GM12878 (cell line): ENCODE results near the gene TSTD2. TPM values are rescaled to one million over a fixed set of nuclear protein-coding genes. Genes with fewer than 3 reads are reported as not detected.

ENCODE experiments used
- ATAC-seq: fragments of 200-7000 bp; cut with Tn5 transposase; 3 replicates; pipeline ENCODE4 v1.9.1; 2020; ENCODE audit warnings: mild to moderate bottlenecking, moderate library complexity
- BruUV-seq: library from RNA; stranded (reverse); fragments of 400-500 nt; replicated peaks from 2 replicates; lab custom pipeline; 2021; lab: Mats Ljungman, UMichigan
- CTCF ChIA-PET: fragments of 300-600 bp; sonication (Branson Sonifier 250); formaldehyde crosslinking; extraction: SDS; loops from one replicate; lab custom pipeline; 2021; ENCODE audit warnings: inconsistent platforms; lab: Yijun Ruan, JAX
- POLR2A ChIA-PET: fragments of 350-600 bp; formaldehyde crosslinking; extraction: SDS; loops from one replicate; lab custom pipeline; 2021; ENCODE audit warnings: inconsistent platforms; lab: Charles Lee
- RAD21 ChIA-PET: fragments of 300-600 bp; sonication (Branson Sonifier 250); formaldehyde crosslinking; loops from one replicate; lab custom pipeline; 2023; ENCODE audit warnings: antibody characterized with exemption; ENCODE audit not compliant: unreplicated experiment; lab: Charles Lee
- SMC1A ChIA-PET: fragments of 300-600 bp; sonication (Branson Sonifier 250); formaldehyde crosslinking; loops from one replicate; lab custom pipeline; 2023; ENCODE audit not compliant: unreplicated experiment, uncharacterized antibody; lab: Charles Lee
- DNase-seq: peaks from one replicate; pipeline ENCODE4 v3.0.0-alpha.2; 2011; ENCODE audit warnings: low read depth, low spot score
- FAIRE-seq: peaks from 3 replicates; lab custom pipeline; 2011; peaks lifted over from hg19 to GRCh38; lab: Jason Lieb, UNC
- H2AFZ ChIP-seq: 2 replicates; pipeline ENCODE4 v1.6.0; 2011; ENCODE audit warnings: low read depth, low read length, control low read depth; ENCODE audit not compliant: control insufficient read depth
- H3K27ac ChIP-seq: 2 replicates; pipeline ENCODE4 v1.5.1; 2011; ENCODE audit warnings: control low read depth; ENCODE audit not compliant: control insufficient read depth, insufficient read depth
- H3K27me3 ChIP-seq, 2 experiments: replicated peaks in 1 of 2; 2 replicates each; pipeline versions ENCODE4 v1.6.0 to v1.6.1; 2011; ENCODE audit warnings: low read length in 1 of 2; ENCODE audit not compliant: control insufficient read depth in 2 of 2, insufficient read depth in 2 of 2
- H3K36me3 ChIP-seq, 2 experiments: 2 replicates each; pipeline ENCODE4 v1.5.1; 2011; ENCODE audit warnings: low read length in 1 of 2; ENCODE audit not compliant: control insufficient read depth in 2 of 2, insufficient read depth in 2 of 2
- H3K4me1 ChIP-seq: 2 replicates; pipeline ENCODE4 v1.6.1; 2011; ENCODE audit warnings: mild to moderate bottlenecking, low read length, moderate library complexity, mixed read lengths; ENCODE audit not compliant: control insufficient read depth, insufficient read depth
- H3K4me2 ChIP-seq: 2 replicates; pipeline ENCODE4 v1.6.0; 2011; ENCODE audit warnings: control low read depth; ENCODE audit not compliant: control insufficient read depth, insufficient read depth
- H3K4me3 ChIP-seq: fragments of 200-600 bp; sonication (generic); 2 replicates; pipeline ENCODE4 v1.5.1; 2016
- H3K79me2 ChIP-seq: 2 replicates; pipeline ENCODE4 v1.6.0; 2011; ENCODE audit warnings: low read length; ENCODE audit not compliant: control insufficient read depth, insufficient read depth
- H3K9ac ChIP-seq: 2 replicates; pipeline ENCODE4 v1.8.0; 2011; ENCODE audit warnings: low read length, control low read depth, mixed read lengths; ENCODE audit not compliant: control insufficient read depth, insufficient read depth
- H3K9me3 ChIP-seq: replicated peaks from 3 replicates; pipeline ENCODE4 v1.5.1; 2011; ENCODE audit warnings: mild to moderate bottlenecking, low read length; ENCODE audit not compliant: control insufficient read depth, insufficient read depth
- H4K20me1 ChIP-seq: 2 replicates; pipeline ENCODE4 v1.6.0; 2011; ENCODE audit not compliant: control insufficient read depth, insufficient read depth
- CHD4 ChIP-seq: fragments of 200-600 bp; sonication (generic); IDR thresholded peaks from 2 replicates; pipeline ENCODE4 v1.6.1; 2016; ENCODE audit warnings: mild to moderate bottlenecking
- EED ChIP-seq: sonication (generic); IDR thresholded peaks from 2 replicates; pipeline ENCODE4 v1.6.1; 2016; ENCODE audit warnings: antibody characterized with exemption, low read depth
- EP300 ChIP-seq, 2 experiments: fragments of 150-350 bp in 1 of 2; IDR thresholded peaks; 2 replicates each; pipeline ENCODE4 v1.6.1; 2011 to 2012; ENCODE audit warnings: low read depth in 2 of 2, low read length in 2 of 2, borderline replicate concordance in 1 of 2, improper control_type of control experiment in 1 of 2, inconsistent platforms in 1 of 2; ENCODE audit not compliant: control insufficient read depth in 1 of 2
- FOXK2 ChIP-seq: fragments of 450-650 bp; IDR thresholded peaks from 2 replicates; pipeline ENCODE4 v1.6.1; 2017; ENCODE audit warnings: mild to moderate bottlenecking, moderate library complexity
- GABPA ChIP-seq: IDR thresholded peaks from 2 replicates; pipeline ENCODE4 v1.6.1; 2014; ENCODE audit warnings: antibody characterized with exemption, low read depth, mild to moderate bottlenecking, inconsistent platforms
- MEF2B ChIP-seq: fragments of 450-650 bp; IDR thresholded peaks from 2 replicates; pipeline ENCODE4 v1.6.1; 2018; ENCODE audit warnings: mild to moderate bottlenecking, moderate library complexity; ENCODE audit not compliant: partially characterized antibody, poor library complexity, severe bottlenecking
- NFXL1 ChIP-seq: fragments of 450-650 bp; IDR thresholded peaks from 2 replicates; pipeline ENCODE4 v1.6.1; 2017; ENCODE audit warnings: antibody characterized with exemption, mild to moderate bottlenecking, borderline replicate concordance
- SUPT20H ChIP-seq: IDR thresholded peaks from 2 replicates; pipeline ENCODE4 v1.6.1; 2011; ENCODE audit warnings: low read depth, mild to moderate bottlenecking, low read length, moderate library complexity, borderline replicate concordance; ENCODE audit not compliant: control insufficient read depth
- SUZ12 ChIP-seq: fragments of 200-600 bp; sonication (generic); IDR thresholded peaks from one replicate; pipeline ENCODE4 v1.6.1; 2018; ENCODE audit warnings: antibody characterized with exemption, mild to moderate bottlenecking; ENCODE audit not compliant: unreplicated experiment
- TCF7 ChIP-seq: IDR thresholded peaks from 2 replicates; pipeline ENCODE4 v1.6.1; 2014; ENCODE audit warnings: antibody characterized with exemption, borderline replicate concordance
- YY1 ChIP-seq: IDR thresholded peaks from 2 replicates; pipeline ENCODE4 v1.6.1; 2011; ENCODE audit warnings: low read depth, mild to moderate bottlenecking, low read length
- ZNF207 ChIP-seq: fragments of 450-650 bp; IDR thresholded peaks from 2 replicates; pipeline ENCODE4 v1.6.1; 2014; ENCODE audit warnings: antibody characterized with exemption, mild to moderate bottlenecking, borderline replicate concordance
- ZNF24 ChIP-seq: fragments of 450-650 bp; IDR thresholded peaks from 2 replicates; pipeline ENCODE4 v1.6.1; 2017; ENCODE audit warnings: antibody characterized with exemption, mild to moderate bottlenecking
- WGBS: methylation state at CpG from one replicate; pipeline ENCODE4 v1.1.6; 2016; ENCODE audit warnings: low lambda C conversion rate; ENCODE audit not compliant: insufficient replicate concordance, insufficient coverage; ENCODE audit errors: missing lambda C conversion rate; 5-methylcytosine and 5-hydroxymethylcytosine counted together
- in situ Hi-C: fragments of 300-500 bp; cut with MboI; formaldehyde crosslinking; loops from 9 replicates; pipeline ENCODE4 v1.14.3; 2018; ENCODE audit warnings: mixed read lengths
- intact Hi-C: fragments of 100-400 bp; cut with micrococcal nuclease; formaldehyde crosslinking; loops from one replicate; pipeline ENCODE4 v1.14.2; 2022; ENCODE audit not compliant: unreplicated experiment
- polyA plus RNA-seq, 11 experiments: library from polyadenylated mRNA; depleted of rRNA in 4 of 11; unstranded in 6 of 11; stranded (reverse) in 5 of 11; fragments of >200 nt; fragmentation: Nextera tagmentation in 4 of 11; fragmentation: Illumina TruSeq in 1 of 11; extraction: Ambion mirVana in 4 of 11; extraction: Trizol in 1 of 11; gene quantifications; 1 replicate in 1 of 11; 2 replicates in 10 of 11; pipeline versions ENCODE4 v1.2.1 to v1.2.3, GENCODE V29; 2011 to 2016; ENCODE audit warnings: inconsistent platforms in 2 of 11, missing spikeins in 2 of 11, low read depth in 1 of 11
- total RNA-seq, 4 experiments: library from RNA; depleted of rRNA in 3 of 4; stranded (reverse); fragments of >200 nt in 3 of 4; fragmentation: Illumina TruSeq in 1 of 4; extraction: Trizol in 1 of 4; gene quantifications; 2 replicates each; pipeline versions ENCODE4 v1.2.1 to v1.2.3, GENCODE V29; 2013 to 2021
- TF ChIP-seq, protein P1 (sequence below): fragments of 150-350 bp; IDR thresholded peaks from 2 replicates; pipeline ENCODE4 v1.6.1; 2016; ENCODE audit warnings: low read depth, low read length
- TF ChIP-seq, protein P2 (sequence below): IDR thresholded peaks from 2 replicates; pipeline ENCODE4 v1.6.1; 2012; ENCODE audit warnings: low read length, inconsistent platforms
- TF ChIP-seq, protein P3 (sequence below): fragments of 450-650 bp; IDR thresholded peaks from 2 replicates; pipeline ENCODE4 v1.6.1; 2016; ENCODE audit warnings: mild to moderate bottlenecking

The TSTD2 gene
- total and polyA plus RNA-seq, 10 of the 15 experiments (the other 5 are each of a cell fraction or from before 2014, with no cell fraction given), result 5.0 to 30.6 (median 14.1) TPM

- TF ChIP-seq, protein P1, sequence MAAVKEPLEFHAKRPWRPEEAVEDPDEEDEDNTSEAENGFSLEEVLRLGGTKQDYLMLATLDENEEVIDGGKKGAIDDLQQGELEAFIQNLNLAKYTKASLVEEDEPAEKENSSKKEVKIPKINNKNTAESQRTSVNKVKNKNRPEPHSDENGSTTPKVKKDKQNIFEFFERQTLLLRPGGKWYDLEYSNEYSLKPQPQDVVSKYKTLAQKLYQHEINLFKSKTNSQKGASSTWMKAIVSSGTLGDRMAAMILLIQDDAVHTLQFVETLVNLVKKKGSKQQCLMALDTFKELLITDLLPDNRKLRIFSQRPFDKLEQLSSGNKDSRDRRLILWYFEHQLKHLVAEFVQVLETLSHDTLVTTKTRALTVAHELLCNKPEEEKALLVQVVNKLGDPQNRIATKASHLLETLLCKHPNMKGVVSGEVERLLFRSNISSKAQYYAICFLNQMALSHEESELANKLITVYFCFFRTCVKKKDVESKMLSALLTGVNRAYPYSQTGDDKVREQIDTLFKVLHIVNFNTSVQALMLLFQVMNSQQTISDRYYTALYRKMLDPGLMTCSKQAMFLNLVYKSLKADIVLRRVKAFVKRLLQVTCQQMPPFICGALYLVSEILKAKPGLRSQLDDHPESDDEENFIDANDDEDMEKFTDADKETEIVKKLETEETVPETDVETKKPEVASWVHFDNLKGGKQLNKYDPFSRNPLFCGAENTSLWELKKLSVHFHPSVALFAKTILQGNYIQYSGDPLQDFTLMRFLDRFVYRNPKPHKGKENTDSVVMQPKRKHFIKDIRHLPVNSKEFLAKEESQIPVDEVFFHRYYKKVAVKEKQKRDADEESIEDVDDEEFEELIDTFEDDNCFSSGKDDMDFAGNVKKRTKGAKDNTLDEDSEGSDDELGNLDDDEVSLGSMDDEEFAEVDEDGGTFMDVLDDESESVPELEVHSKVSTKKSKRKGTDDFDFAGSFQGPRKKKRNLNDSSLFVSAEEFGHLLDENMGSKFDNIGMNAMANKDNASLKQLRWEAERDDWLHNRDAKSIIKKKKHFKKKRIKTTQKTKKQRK, result no peak
- TF ChIP-seq ZNF207 (no peak), GABPA (no peak), TCF7 (no peak)
Observed at GRCh38 chr9:97570899-97571298, 62.3 kb downstream of the TSTD2 start (continued).

- 78% methylated on average over 11 of the region's 11 CpGs for WGBS
- FAIRE-seq (no peak), ATAC-seq (no peak), DNase-seq (no peak)
- ChIA-PET POLR2A (interaction anchor here (0.5 kb wide), 1 partner anchor 68 kb away, joined by 8 read pairs; no protein-coding TSS in a partner anchor), CTCF (interaction anchor here (0.8 to 1.8 kb wide), 5 partner anchors 7 to 100 kb away, joined by 3 to 8 read pairs (median 4); no protein-coding TSS in a partner anchor), SMC1A (interaction anchor here (1.5 kb wide), 1 partner anchor 65 kb away, joined by 3 read pairs; no protein-coding TSS in a partner anchor), RAD21 (no interaction called here)
- no peak overlapping the region for H3K4me3 ChIP-seq
- no peaks in the 10 kb centered on the region for H3K9me3 ChIP-seq
- H2AFZ ChIP-seq, result no peak overlapping the region
- H3K27ac ChIP-seq, result no peak overlapping the region
- H3K4me1 ChIP-seq, result no peaks in the 10 kb centered on the region
- no peaks in the 10 kb centered on the region for H3K79me2 ChIP-seq
- no peaks in the 10 kb centered on the region for H3K27me3 ChIP-seq
- H3K36me3 ChIP-seq, result peaks cover 8 to 16% of the 10 kb centered on the region in 2 experiments; a peak in 3 of 4 replicates
- BruUV-seq, result no TSS peak
- H4K20me1 ChIP-seq, result no peaks in the 10 kb centered on the region
- H3K4me2 ChIP-seq, result no peak overlapping the region
- intact Hi-C loops, result no loop called here
- in situ Hi-C loops, result no loop called here
- no peak overlapping the region for H3K9ac ChIP-seq
- TF ChIP-seq FOXK2 (no peak), EED (no peak), CHD4 (no peak), SUZ12 (no peak), SUPT20H (no peak), YY1 (no peak), ZNF24 (no peak), NFXL1 (no peak), EP300 (IDR thresholded peaks at IDR 0.05; ENCODE audit: borderline replicate concordance in 1 of 2, control insufficient read depth in 1 of 2, low read depth in 2 of 2, low read length in 2 of 2) (no peak), MEF2B (no peak)
- TF ChIP-seq, protein P2, sequence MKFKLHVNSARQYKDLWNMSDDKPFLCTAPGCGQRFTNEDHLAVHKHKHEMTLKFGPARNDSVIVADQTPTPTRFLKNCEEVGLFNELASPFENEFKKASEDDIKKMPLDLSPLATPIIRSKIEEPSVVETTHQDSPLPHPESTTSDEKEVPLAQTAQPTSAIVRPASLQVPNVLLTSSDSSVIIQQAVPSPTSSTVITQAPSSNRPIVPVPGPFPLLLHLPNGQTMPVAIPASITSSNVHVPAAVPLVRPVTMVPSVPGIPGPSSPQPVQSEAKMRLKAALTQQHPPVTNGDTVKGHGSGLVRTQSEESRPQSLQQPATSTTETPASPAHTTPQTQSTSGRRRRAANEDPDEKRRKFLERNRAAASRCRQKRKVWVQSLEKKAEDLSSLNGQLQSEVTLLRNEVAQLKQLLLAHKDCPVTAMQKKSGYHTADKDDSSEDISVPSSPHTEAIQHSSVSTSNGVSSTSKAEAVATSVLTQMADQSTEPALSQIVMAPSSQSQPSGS, result no peak
- TF ChIP-seq, protein P3, sequence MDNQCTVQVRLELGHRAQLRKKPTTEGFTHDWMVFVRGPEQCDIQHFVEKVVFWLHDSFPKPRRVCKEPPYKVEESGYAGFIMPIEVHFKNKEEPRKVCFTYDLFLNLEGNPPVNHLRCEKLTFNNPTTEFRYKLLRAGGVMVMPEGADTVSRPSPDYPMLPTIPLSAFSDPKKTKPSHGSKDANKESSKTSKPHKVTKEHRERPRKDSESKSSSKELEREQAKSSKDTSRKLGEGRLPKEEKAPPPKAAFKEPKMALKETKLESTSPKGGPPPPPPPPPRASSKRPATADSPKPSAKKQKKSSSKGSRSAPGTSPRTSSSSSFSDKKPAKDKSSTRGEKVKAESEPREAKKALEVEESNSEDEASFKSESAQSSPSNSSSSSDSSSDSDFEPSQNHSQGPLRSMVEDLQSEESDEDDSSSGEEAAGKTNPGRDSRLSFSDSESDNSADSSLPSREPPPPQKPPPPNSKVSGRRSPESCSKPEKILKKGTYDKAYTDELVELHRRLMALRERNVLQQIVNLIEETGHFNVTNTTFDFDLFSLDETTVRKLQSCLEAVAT, result no peak
Observed at GRCh38 chr9:97568461-97569275, 64.5 kb downstream of the TSTD2 start.
